Sciatic nerve (tissue), 2 donors: ENCODE measurements around the gene GRIFIN. TPM values are rescaled to one million over a fixed set of nuclear protein-coding genes. Genes with fewer than 3 reads are reported as not detected.

Experiments
- ATAC-seq: fragments of 200-7000 bp; cut with Tn5 transposase; one replicate; pipeline ENCODE4 v1.9.1; 2020; ENCODE audit warnings: mild to moderate bottlenecking, moderate library complexity
- DNase-seq: peaks from one replicate; pipeline ENCODE4 v3.0.0-alpha.2; 2020; ENCODE audit warnings: low spot score
- intact Hi-C: fragments of 100-400 bp; cut with DNase I; formaldehyde crosslinking; loops from one replicate; pipeline ENCODE4 v1.14.2; 2022
- total RNA-seq: library from RNA; stranded (reverse); fragmentation: NEBNext Ultra II Directional; extraction: Animal tissue kit (Norgen Biotek cat#: 25700); gene quantifications from one replicate; pipeline ENCODE4 v1.2.1, GENCODE V29; 2021
- donor health status: DM: no; HTN: no; CAD: no.
- donor health status: DM: no; HTN: no; CAD: no.

GRIFIN gene
- total RNA-seq, 1 donor from 2014 or later, result not detected

DNA sequence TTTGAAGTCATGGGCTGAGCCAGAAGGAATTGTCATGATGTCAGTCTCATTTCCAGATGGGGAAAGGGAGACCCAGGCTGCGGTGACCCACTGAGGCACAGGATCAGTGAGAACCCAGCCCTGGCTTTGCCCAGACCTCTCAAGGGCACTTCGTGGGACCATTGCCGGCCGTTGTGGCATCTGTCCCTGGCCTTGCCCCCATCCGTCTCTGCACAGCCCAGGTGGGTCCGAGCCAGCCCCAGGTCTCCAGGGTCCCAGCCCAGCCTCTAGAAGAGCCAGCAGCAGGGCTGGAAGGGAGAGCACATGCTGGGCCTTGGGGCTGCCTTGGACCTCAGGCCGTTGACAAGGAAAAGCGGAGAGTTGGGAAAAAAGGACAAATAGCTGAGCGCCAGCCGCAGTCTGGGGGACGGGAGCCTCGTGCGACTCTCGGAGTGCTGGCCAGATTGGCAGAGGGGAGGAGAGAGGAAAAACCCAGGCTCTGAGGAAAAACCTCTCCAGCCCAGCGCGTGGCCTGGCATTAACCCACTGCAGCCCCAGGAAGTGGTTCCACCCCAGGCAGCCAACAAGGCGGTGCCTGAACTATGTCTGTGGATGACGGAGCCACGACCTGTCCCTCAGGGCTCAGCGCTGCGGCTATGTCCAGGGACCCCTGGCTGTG, 30.2 kb downstream of the GRIFIN start:
- intact Hi-C loops, result no loop called here
- DNase-seq (no peak), ATAC-seq (peak; percentile 13)

DNA sequence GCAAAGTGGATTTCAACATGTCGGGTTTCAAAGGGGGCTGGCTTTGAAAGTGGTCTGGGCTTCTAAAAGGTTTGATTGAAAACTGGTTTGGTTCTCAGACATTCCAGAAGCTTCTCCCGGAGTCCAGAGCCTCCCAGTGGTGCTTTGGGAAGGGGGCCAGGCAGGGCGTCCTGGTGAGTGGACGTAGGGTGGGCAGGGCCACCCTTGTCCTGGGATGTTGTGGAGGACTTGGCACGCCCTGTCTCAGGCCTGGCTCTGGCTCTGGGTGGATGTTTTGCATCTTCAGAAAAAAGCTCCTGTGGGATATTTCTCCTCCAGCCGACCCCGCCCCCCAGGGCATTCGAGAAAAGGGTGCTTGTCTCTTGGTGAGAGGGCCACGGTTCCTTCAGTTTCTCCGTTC, 31.2 kb downstream of the GRIFIN start:
- intact Hi-C loops, result no loop called here
- no peak for DNase-seq
- ATAC-seq, result peak; percentile 40

DNA sequence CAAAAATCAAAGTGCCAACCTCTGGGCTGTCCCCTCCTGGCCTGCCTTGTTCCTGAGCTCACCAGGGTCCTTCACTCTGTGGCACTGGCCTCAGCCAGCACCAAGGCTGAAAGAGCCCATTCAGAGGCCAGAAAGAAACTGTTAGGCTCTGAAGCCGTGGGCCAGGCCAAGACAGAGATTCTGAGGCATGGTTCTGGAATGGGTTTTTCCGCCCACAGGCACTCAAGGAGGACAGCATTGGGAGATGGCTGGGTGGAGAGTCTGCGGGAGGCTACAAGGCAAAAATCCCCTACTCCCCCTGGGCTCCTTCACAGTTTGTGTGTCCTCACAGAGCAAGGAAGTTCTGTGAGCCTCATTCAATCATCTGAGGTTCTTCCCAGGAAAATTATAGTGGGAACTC, 31.7 kb downstream of the GRIFIN start:
- intact Hi-C loops, result no loop called here
- peak; percentile 80 for ATAC-seq
- no peak for DNase-seq

GRCh38 chr7:2443491-2443890, 32.7 kb downstream of the GRIFIN start:
- intact Hi-C loops, result no loop called here

DNA sequence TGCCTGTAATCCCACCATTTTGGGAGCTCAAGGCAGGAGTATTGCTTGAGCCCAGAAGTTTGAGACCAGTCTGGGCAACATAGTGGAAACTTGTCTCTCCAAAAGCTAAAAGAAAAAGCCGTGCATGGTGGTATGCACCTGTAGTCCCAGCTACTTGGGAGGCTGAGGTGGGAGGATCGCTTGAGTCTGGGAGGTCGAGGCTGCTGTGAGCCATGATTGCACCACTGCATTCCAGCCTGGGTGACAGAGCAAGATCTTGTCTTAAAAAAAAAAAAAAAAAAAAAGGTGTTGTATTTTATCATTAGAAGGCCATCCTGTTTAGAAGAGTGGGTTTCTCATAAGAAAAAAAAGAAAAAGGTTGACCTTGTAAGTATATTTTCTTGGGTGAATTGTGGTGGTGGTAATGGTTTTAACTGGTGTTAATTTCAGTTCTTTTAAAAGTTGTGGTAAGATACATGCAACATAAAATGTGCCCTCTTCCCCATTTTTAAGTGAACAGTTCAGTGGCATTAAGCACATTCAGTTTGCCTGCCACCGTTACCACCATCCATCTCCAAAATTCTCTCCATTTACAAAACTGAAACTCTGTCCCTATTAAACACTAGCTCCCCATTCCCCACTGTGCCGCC, 34.7 kb downstream of the GRIFIN start:
- no peak for DNase-seq
- ATAC-seq, result no peak
- intact Hi-C loops, result no loop called here

More at GRCh38 chr7:2443491-2443890, 32.7 kb downstream of the GRIFIN start:
- no peak for ATAC-seq
- DNase-seq, result no peak

DNA sequence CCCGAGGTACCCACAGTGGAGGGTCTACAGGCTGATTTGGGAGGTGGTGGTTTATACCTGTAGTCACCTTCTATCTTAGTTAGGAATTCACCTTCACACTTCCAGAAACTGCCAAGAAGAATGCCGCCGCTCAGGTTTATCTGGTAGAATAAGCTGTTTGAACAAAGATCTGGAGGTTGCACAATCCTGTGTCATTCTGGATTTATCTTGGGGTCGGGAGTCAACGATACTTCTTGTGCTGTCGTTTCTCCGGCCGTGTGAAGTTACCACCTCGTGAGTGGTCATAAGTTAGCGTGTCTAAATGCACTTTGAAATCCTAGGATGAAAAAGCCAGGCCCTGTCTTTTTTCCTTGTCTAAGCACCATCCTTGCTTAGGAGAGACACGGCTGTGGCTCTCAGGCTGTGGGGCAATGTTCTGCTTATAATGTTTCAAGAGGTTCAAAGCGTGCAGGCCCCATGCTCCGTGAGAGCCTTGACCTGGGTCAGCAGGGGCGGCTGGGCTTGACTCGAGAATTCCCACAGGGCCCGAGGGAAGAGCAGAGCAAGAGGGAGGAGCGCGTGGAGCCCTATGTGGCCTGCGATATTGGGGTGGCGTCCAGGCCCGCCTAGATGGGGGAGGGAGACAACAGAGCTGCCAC, 35.5 kb downstream of the GRIFIN start:
- intact Hi-C loops, result no loop called here
- ATAC-seq, result no peak
- DNase-seq, result no peak

- intact Hi-C loops, result no loop called here
- DNase-seq (no peak), ATAC-seq (no peak)
These were observed 37.4 kb downstream of the GRIFIN start for GRCh38 chr7:2438775-2439174.

GRCh38 chr7:2438186-2438585, 38.0 kb downstream of the GRIFIN start:
- intact Hi-C loops, result no loop called here
- ATAC-seq (peak; percentile 70), DNase-seq (no peak)

DNA sequence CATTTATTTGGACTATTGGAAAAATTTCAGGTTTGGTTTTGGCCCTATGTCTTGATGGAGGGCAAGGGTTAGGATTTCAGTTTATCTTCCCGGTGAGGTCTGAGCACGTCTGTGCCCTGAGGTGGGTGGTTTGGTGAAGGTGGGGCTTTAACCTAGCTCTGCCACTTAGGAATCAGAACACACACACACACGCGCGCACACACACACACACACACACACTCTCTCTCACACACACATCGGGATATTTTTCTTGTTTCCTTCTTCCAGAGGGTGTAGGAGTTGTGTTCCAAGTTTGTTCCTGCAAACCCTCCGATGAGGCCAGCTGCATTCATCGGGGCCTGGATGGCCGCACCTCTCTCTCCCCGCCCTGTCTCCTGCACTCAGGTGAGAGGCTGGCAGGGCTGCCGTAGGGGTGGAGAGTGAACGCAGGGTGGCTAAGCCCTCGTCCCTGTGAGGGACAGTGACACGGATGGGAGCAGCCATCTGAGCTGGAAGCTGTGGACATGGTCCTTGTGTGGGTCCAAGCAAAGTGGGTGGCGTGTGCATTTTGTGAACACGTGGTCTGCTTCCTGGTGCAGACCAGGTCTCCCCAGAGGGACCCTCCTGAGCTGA, 38.6 kb downstream of the GRIFIN start:
- DNase-seq (no peak), ATAC-seq (peak; percentile 62)
- intact Hi-C loops, result no loop called here

GRCh38 chr7:2437136-2437535, 39.1 kb downstream of the GRIFIN start:
- no peak for DNase-seq
- intact Hi-C loops, result no loop called here
- peak; percentile 15 for ATAC-seq

DNA sequence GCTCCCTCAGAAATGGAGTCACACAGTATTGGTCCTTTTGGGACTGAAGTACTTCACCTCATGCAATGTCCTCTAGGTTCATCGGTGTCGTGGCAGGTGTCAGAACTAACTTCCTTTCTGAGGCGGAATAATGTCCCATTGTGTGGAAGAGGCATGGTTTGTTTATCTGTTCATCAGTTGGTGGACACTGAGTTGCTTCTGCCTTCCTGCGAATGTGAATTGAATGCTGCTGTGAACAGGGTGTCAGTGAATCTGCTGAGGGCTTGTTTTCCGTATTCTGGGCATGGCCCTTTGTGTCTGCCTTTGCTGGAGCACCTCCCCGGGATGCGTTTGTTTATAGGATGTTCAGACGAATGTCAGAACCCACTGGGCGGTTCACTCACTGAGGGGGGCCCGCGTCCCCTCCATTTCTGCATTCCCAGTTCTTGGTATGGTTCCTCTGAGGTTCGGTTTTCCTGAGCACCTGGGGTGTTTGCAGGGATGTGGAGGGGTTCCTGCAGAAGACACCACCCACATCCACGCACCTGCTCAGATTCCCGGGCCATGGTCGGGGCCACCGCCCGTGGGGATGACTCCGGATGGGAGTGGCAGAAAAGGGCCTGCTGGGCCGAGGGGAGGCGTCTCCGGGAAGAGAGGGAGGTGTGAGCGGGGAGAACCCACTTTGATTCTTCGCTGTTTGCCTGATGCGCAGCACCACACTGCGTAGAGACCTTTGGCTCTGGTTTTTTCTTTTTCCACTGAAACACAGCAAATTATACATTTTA, 39.7 kb downstream of the GRIFIN start:
- ATAC-seq (peak; percentile 27), DNase-seq (no peak)
- intact Hi-C loops, result no loop called here

DNA sequence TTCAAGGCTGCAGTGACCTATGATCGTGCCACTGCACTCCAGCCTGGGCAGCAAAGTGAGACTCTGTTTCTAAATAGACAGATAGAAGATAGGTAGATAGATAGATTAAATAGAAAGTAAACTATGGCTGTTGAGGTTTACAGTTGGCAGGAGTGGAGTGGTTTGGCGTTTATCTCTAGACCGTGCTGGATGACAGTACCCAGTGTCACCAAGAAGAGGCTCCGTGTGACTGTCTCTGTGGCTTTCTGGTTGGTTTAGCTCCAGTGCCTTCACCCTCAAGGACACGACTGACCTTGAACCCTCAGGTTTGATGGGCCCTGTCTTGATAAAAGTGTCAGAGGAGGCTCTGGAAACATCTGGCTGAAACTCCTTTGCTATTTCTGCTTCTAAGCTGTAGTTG, 41.1 kb downstream of the GRIFIN start:
- intact Hi-C loops, result no loop called here
- DNase-seq (no peak), ATAC-seq (no peak)

DNA sequence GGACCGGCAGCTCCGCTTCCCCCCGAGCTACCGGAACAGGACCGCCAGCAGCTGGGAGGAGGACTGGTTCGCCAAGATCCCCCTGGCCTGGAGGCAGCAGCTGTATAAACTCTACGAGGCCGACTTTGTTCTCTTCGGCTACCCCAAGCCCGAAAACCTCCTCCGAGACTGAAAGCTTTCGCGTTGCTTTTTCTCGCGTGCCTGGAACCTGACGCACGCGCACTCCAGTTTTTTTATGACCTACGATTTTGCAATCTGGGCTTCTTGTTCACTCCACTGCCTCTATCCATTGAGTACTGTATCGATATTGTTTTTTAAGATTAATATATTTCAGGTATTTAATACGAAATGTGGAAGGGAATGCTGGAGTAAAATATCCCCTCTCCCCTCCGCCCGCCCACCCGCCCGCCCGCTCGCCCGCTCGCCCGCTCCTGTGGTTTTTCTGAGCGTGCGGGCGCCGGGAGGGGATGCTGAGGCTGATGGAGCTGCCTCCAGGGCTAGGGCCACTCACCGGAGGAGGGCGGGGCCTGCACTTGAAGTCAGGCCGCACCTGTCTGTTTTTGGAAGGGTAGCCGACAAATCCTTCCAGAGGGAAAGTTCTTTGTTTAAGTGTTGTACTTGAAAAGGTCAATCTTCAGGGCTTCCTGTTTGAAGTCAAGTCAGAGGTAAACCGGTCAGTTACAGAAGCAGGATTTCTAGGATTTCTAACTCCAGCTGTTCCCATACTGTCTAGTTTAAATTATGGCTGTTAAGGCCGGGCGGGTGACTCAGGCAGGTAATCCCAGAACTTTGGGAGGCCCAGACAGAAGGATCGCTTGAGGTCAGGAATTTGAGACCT, 42.3 kb downstream of the GRIFIN start:
- DNase-seq (no peak), ATAC-seq (no peak)
- intact Hi-C loops, result no loop called here

DNA sequence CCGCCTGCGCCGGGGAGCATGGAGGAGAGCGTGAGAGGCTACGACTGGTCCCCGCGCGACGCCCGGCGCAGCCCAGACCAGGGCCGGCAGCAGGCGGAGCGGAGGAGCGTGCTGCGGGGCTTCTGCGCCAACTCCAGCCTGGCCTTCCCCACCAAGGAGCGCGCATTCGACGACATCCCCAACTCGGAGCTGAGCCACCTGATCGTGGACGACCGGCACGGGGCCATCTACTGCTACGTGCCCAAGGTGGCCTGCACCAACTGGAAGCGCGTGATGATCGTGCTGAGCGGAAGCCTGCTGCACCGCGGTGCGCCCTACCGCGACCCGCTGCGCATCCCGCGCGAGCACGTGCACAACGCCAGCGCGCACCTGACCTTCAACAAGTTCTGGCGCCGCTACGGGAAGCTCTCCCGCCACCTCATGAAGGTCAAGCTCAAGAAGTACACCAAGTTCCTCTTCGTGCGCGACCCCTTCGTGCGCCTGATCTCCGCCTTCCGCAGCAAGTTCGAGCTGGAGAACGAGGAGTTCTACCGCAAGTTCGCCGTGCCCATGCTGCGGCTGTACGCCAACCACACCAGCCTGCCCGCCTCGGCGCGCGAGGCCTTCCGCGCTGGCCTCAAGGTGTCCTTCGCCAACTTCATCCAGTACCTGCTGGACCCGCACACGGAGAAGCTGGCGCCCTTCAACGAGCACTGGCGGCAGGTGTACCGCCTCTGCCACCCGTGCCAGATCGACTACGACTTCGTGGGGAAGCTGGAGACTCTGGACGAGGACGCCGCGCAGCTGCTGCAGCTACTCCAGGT, 43.1 kb downstream of the GRIFIN start:
- DNase-seq, result no peak
- intact Hi-C loops, result no loop called here
- no peak for ATAC-seq

DNA sequence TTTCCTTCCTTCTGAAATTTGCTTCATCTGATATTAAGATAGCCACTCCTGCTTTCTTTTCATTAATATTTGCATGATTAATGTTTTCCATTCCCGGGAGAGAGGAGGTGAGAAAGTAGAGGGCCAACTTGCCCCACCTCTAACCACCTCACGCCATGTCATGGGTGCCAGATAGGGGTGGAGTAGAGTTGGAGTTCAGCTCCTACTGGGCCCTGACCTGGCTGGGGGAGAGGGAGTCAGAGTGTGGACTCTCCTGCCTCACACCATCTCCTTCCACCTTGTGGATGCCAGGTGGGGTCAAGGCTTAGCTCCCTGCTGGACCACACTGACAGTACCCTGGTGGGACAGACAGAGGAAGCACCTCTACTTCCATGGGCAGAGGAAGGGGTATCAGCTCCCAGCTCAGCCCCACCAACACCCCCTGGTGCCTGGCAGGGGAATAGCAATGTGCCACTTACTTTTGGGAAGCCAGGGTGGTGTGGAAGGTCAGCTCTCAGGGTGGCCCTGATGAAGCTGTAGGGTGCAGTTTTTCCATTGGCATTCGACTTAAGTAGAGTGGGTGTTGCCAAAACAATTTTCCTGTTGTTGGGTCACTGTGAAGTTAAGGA, 44.8 kb downstream of the GRIFIN start:
- DNase-seq (no peak), ATAC-seq (no peak)
- intact Hi-C loops, result no loop called here

- ATAC-seq, result no peak
- DNase-seq, result no peak
- intact Hi-C loops, result no loop called here
These were observed 50.4 kb downstream of the GRIFIN start for GRCh38 chr7:2425749-2426148.
